ENCODE data around the gene TMED4.

TMED4 gene

GRCh38 chr7:44534087-44534486 lies 47.9 kb downstream of the TMED4 start:
- no peak for TF ChIP-seq CTCF (conservative IDR thresholded peaks at IDR 0.05; ENCODE audit: low read depth, low read length)
- H3K4me3 ChIP-seq (ENCODE audit: low read depth, low read length): no peak overlapping the region
- DNase-seq (ENCODE audit: low read depth): peak; percentile 44

- TF ChIP-seq CTCF (conservative IDR thresholded peaks at IDR 0.05; ENCODE audit: low read depth, low read length): no peak
- DNase-seq (ENCODE audit: low read depth): peak; percentile 29
- no peak overlapping the region for H3K4me3 ChIP-seq (ENCODE audit: low read depth, low read length)
These were observed 48.6 kb downstream of the TMED4 start for GRCh38 chr7:44533301-44534055.

- TF ChIP-seq CTCF (conservative IDR thresholded peaks at IDR 0.05; ENCODE audit: low read depth, low read length): no peak
- no peak overlapping the region for H3K4me3 ChIP-seq (ENCODE audit: low read depth, low read length)
- no peak for DNase-seq (ENCODE audit: low read depth)
These were observed 50.3 kb downstream of the TMED4 start for GRCh38 chr7:44531421-44532380.

- no peak overlapping the region for H3K4me3 ChIP-seq (ENCODE audit: low read depth, low read length)
- no peak for TF ChIP-seq CTCF (conservative IDR thresholded peaks at IDR 0.05; ENCODE audit: low read depth, low read length)
- no peak for DNase-seq (ENCODE audit: low read depth)
These were observed 51.0 kb downstream of the TMED4 start for GRCh38 chr7:44530990-44531389.

Data from choroid plexus epithelial cell (primary cell).